GM19372 (cell line): Measurements from ENCODE around the gene ZSWIM1.
"Not testable (repeated sequence)": the region's sequence is repeated elsewhere in the genome, so short reads cannot be mapped to it uniquely, and the experiment has no call there.

ENCODE experiments used
- ATAC-seq: cut with Tn5 transposase; IDR thresholded peaks from one replicate; pipeline ENCODE4 v1.9.1; 2021; ENCODE audit warnings: mild to moderate bottlenecking, low read depth, moderate library complexity; ENCODE audit not compliant: unreplicated experiment

The ZSWIM1 gene

DNA sequence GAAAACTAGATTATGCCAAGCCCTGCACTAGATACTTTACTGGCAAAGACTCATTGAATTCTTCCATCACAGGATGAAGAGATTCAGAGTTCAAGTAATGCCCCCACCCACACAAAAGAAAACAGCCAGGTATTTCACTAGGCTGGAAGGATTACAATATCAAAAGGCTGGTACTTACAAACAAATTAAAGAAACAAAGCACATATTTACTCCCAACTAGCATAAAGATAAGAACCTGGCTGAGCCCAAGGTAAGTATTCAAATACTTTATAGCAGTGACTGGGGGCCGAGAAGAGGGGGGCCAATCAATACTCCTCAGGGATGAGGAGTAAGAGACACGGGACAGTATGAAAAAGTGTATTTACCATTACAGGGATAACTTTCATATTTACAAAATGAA, 27.5 kb upstream of the ZSWIM1 start:
- ATAC-seq, result no peak

DNA sequence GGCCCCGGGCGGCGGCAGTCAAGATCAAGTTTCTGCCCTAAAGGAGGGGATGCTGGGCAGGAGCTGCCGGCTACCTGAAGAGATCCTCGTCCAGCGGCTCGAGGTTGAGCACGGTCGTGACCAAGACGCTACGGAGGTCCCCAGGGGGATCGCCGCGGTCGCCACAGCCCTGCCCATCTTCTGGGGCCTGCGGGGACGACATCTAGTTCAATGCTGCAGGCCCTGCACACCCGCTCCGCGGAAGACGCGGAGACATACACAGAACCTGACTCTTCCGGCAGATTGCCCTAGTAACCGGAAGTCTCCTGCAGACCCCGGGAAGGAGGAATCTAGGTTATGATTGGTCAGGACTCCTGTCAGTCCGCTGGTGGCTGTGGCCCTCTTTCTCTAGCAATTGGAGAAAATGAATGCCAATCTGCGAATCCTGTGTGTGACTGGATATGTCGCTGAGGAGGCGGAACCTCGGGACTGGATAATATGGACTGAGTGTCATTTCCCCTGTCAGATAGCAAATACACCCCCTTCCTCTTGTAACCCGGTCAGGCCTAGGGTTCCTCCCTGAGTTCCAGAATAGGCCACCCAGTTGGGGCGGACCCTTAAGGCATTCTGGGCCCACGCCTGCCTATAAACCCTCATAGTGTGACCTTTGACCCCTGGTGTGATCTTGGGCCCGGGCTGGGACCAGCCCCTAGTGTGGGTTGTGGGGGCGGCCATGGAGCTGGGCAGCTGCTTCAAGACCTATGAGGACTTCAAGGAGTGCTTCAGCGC, 23.7 kb upstream of the ZSWIM1 start, which contains the start of the genes ACOT8 and ZSWIM3:
TSS of gene ACOT8 (minus strand) at position 279 of the 768 bp plus-strand sequence. CDS start at position 202, 77 bp downstream.
TSS of gene ZSWIM3 (plus strand) at position 501 of the 768 bp plus-strand sequence. CDS start at position 713, 212 bp downstream.
- peak; percentile 97 for ATAC-seq

DNA sequence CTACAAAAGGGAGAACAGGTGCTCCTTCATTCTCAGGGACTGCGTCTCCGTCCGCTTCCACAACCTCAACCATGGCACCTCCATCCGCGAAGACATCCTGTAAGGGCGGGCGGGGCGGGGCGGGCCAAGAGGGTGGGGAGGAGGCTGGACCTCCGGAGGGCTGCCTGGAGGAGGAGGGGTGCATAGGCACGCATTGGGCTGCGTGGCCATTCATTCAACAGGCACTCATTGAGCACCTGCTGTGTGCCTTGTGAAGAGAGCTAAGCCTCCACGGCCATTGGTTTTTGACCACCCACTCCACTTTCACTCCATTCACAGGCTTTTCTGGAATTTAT, 23.2 kb upstream of the ZSWIM1 start:
- peak; percentile 16 for ATAC-seq

DNA sequence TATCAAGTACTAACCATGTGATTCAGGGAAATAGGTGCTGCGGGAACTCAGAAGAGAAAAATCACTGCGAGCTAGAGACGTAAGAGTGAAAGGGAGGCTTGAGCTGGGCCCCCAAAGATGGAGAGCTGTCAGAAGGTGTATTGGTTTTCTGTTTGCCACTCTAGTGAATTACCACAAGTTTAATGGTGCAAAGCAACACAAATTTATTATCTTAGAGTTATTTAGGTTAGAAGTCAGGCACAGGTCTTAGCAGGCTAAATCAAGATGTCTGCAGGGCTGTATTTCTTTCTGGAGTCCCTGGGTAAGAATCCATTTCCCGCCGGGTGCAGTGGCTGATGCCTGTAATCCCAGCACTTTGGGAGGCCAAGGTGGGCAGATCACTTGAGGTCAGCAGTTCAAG, 21.1 kb upstream of the ZSWIM1 start:
- ATAC-seq, result no peak

DNA sequence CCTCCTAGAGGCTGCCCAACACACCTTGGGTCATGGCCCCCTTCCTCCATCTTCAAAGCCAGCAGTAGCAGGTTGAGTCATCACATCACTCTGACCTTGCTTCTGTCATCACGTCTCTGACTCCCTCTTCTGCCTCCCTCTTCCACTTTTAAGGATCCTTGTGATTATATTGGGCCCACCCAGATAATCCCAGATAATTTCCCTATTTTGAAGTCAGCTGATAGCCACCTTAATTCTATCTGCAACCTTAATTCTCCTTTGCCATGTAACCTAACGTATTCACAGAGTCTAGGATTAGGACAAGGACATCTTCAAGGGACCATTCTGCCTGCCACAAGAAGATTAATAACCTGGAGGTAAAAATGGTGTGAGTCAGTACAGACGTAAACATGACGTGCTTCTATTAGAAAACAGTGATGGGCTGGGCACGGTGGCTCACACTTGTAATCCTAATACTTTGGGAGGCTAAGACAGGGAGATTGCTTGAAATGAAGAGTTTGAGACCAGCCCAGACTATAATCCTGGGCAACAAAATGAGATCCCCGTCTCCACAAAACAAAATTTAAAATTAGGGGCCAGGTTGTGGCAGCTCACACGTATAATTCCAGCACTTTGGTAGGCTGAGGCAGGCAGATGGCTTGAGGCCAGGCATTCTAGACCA, 20.3 kb upstream of the ZSWIM1 start:
- no peak for ATAC-seq

DNA sequence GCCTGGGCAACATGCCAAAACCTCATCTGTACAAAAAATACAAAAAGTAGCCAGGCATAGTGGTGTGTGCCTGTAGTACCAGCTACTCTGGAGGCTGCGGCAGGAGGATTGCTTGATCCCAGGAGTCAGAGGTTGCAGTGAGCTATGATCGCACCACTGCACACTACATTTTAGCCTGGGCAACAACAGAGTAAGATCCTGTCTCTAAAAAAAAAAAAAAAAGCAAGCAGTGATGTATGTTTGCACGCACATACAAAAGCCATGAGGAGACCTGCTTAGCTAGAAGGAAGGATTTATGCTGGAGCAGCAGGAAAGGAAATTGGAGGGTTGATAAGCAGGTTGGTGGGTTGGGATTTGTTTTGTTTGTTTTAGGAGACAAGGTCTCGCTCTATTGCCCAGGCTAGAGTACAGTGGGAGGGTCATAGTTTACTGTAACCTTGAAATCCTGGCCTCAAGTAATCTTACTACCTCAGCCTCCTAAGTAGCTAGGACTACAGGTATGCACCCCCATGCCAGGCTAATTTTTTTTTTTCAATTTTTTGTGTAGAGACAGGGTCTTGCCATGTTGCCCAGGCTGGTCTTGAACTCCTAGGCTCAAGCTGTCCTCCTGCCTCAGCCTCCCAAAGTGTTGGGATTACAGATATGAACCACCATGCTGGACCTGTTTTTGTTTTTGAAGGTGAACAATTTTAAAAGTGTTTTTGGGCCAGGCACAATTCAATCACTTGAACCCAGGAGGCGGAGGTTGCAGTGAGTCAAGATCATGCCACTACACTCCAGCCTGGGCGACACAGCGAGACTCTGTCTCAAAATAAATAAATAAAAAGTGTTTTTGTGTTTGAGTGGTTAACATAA, 19.6 kb upstream of the ZSWIM1 start:
- ATAC-seq, result no peak

DNA sequence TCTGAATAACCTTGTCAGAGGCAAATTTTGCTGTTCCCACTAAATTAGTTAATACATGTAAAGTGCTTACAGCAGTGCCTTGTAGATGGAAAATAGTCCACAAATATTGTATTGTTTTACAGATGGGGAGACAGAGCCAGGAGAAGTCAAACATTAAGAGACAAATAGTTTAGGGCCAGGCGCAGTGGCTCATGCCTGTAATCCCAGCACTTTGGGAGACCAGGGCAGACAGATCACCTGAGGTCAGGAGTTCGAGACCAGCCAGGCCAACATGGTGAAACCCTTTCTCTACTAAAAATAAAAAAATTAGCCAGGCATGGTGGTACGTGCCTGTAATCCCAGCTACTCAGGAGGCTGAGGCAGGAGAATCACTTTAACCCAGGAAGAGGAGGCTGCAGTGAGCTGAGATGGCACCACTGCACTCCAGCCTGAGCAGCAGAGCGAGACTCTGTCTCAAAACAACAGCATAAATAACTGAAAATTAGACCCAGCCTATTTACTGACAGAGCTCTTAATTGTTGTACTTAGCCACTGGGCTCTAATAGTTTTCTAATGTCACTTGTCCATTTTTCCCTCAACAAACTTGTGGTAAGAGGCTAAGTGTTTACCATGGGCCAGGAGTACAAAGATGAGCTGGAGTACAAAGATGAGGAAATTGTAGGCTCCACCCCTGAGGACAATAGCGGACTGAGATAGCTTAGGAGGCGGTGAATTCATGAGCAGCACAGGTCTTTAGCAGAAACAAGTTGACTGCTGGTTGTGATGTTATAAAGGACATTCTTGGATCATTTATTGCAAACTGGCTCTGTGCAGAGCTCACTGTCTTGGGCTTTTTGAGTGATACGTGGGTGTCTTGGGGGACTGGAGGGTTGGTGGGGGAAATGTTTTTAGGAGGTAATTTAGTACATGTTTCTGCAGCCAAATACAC, 17.2 kb upstream of the ZSWIM1 start:
- no peak for ATAC-seq

DNA sequence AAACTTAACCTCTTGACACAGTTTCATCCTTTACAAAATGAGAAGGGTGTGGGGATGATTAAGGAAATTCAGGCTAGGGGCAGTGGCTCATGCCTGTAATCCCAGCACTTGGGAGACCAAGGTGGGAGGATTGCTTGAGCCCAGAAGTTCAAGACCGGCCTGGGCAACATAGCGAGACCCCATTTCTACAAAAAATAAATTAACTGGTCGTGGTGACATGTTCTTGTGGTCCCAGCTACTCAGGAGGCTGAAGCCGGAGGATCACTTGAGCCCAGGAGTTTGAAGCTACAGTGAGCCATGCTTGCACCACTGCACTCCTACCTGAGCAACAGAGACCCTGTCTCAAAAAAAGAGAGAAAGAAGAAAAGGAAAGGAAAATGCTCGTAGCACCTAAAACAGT, 14.6 kb upstream of the ZSWIM1 start:
- no peak for ATAC-seq

DNA sequence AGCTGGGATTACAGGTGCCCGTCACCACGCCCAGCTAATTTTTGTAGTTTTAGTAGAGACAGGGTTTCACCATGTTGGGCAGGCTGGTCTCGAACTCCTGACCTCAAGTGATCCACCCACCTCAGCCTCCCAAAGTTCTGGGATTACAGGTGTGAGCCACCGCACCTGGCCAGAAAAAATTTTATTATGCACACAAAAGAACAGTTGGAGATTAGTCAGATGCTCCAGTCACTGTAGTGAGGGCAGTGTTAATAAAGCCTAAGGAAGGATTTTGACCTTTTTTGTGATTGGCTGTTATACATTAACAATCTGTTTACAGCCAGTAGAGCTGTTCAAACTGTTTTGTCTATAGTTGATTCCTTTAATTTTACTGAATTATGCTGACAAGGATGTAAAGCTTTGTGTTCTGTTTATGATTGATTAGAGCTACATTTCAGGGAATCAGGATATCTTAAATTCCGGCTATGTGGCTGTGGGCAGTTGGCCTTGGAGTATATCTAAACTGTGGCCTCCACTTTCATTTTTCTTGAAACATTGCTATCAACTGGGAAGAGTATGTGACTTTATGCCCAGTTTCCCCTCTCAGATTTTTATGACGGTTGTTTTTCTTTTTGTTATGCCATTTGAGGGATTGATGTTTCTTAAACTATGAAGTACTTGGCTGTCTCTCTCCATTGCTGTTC, 13.8 kb upstream of the ZSWIM1 start:
- no peak for ATAC-seq

DNA sequence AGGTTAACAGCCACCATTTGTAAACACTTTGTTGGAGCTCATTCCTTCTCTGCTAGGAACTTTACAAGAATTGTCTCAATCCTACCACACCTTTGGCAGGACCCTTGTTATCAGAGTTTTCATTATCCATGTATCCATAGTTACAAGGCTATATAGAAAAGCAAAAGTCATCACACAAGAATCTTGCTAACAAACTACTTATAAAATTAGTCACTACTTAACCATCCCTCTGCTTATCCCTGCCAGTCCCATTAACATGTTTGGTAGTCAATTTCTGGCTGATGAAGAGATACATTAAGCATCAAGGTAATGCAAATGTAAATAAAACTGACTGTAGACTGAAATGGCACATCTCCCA, 13.2 kb upstream of the ZSWIM1 start:
- no peak for ATAC-seq

DNA sequence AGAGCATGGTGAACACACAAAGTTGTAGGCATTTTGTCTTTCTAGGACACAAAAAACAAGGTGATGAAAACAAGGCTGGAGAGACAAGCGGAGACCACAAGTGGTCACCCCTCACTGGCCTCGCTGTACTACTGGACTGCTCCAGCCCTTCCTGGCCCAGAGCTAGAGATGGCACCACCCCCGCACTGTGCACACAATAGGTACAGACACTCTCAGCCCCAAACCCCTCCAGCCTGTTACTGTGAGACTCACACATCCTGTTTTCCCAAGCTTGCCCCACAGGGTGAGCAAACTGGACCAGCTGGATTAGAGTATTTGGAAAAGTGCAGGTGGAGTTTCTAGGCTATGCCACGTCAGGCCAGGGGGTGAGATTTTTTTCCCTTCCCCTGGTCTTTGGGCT, 8.4 kb upstream of the ZSWIM1 start:
- no peak for ATAC-seq

DNA sequence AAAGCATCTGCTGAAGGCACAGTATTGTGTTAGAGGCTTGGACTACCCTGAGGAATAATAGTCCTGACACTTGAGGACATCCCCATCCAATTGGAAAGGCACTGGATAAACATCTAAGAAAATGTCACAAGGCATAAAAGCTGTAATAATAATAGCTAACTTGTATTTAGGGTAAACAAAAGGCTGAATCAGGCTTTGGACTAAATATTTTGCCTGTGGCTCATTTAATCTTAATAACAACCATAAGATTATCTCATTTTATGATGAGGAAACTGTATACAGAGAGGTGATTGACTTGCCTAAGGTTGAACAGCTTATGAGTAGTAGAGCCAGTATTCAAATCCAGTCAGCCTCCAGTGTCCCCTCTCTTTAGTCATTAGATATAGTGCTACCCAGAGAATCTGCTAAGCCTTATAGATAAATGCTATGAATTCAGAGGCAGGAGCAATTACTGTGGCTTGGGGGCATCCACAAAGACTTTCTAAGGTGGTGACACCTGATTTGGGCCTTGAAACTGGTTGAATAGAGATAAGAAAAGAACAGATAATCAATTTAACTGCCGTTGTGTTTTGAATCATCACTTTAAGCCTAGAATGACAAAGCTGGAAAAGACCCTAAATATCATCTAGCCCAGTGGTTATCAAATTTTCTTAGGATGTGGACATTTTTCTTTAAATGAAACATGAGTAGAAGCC, 7.5 kb upstream of the ZSWIM1 start:
- no peak for ATAC-seq

DNA sequence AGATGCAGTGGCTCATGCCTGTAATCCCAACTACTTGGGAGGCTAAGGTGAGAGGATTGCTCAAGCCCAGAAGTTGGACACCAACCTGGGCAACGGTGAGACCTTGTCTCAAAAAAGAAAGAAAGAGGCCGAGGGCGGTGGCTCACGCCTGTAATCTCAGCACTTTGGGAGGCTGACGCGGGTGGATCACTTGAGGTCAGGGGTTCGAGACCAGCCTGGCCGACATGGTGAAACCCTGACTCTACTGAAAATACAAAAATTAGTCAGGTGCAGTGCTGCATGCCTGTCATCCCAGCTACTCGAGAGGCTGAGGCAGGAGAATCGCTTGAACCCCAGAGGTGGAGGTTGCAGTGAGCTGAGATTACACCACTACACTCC, 6.9 kb upstream of the ZSWIM1 start:
- ATAC-seq, result not testable (repeated sequence)

DNA sequence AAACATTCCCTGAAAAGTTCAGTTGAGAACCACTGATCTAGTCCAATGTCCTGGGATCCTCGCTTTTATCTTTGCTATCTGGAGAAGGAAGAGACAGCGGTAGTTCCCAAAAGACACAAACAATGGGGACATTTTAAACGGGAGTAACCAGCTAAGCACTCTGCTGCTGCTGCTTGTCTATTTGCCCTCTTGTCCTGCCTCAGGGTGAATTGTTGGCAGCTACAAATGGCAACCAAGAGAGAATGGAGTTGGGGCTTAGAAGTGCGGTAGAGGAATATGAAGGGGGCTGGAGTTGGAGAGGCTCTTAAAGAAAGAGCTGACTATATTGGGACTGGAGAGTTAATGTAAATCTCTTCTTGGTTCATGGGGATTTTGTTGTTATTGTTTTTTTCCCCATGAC, 6.5 kb upstream of the ZSWIM1 start:
- ATAC-seq, result no peak

DNA sequence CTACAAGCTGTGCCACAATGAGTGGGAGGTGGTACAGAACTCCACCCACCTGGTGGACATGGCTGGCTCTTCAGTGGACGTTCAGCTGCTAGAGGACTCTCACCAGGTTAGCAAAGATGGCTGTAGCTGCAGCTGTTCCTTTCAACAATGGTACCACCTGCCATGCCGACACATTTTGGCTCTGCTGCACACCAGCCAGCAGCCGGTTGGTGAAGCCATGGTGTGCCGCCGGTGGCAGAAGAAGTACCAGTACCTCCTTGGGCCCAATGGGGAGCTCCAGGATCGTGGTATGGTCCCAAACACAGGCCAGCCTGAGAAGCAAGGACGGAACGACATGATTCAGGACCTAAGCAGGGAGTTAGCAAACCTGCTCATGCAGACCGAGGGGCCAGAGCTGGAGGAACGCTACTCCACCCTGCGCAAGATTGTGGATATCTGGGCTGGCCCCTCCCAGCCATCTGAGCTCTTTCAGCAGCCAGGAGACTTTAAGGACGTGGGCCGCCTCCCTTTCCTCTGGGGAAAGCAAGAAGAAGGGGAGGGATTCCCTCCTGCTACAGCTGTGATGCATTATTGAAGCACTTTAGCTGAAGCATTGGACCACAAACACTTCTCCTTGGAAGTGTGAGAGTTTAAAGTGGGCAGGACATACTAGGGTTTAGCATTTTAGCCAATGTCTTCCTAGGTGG, 2.8 kb upstream of the ZSWIM1 start:
- no peak for ATAC-seq

DNA sequence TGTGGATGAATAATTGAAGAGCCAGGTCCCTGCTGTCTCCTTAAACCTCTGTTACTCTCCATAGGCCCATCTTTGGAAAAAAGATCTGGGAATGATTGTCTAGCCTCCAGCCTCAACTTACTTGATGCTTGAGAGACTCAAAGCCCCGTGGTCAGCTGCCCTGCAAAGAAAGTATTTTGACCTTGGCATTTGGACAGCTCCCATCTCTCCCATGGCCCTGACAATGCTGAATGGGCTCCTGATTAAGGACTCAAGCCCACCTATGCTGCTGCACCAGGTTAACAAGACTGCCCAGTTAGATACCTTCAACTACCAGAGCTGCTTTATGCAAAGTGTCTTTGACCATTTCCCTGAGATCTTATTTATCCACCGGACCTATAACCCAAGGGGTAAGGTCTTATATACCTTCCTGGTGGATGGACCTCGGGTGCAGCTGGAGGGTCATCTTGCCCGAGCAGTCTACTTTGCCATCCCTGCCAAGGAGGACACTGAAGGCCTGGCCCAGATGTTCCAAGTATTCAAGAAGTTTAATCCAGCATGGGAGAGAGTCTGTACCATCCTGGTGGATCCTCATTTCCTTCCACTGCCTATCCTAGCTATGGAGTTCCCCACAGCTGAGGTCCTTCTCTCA, 1.6 kb downstream of the ZSWIM1 start:
- ATAC-seq, result no peak

DNA sequence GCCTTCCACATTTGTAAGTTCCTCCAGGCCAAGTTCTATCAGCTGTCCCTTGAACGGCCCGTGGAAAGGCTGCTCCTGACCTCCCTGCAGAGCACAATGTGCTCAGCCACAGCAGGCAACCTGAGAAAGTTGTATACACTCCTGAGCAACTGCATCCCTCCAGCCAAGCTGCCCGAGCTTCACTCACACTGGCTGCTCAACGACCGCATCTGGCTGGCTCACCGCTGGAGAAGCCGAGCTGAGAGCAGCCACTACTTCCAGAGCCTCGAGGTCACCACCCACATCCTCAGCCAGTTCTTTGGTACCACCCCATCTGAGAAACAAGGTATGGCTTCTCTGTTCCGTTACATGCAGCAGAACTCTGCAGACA, 2.1 kb downstream of the ZSWIM1 start:
- ATAC-seq, result no peak
